ENCODE measurements around the gene CYP19A1.

CYP19A1 gene

GRCh38 chr15:51375966-51376640 lies 37.7 kb upstream of the CYP19A1 start:
- H3K27me3 ChIP-seq (ENCODE audit: insufficient read depth, low read length): no peaks in the 10 kb centered on the region
- H3K27ac ChIP-seq (ENCODE audit: low read depth, low read length): no peak overlapping the region
- H3K9ac ChIP-seq (ENCODE audit: low read depth, low read length): no peak overlapping the region
- H3K4me1 ChIP-seq (ENCODE audit: insufficient read depth, low read length): no peaks in the 10 kb centered on the region
- no peaks in the 10 kb centered on the region for H3K36me3 ChIP-seq (ENCODE audit: insufficient read depth, low read length)
- 98% methylated on average over 3 of the region's 3 CpGs for WGBS
- no peaks in the 10 kb centered on the region for H3K9me3 ChIP-seq (ENCODE audit: insufficient read depth, low read depth, low read length)
- no peak overlapping the region for H3K4me3 ChIP-seq (ENCODE audit: low read length)

DNA sequence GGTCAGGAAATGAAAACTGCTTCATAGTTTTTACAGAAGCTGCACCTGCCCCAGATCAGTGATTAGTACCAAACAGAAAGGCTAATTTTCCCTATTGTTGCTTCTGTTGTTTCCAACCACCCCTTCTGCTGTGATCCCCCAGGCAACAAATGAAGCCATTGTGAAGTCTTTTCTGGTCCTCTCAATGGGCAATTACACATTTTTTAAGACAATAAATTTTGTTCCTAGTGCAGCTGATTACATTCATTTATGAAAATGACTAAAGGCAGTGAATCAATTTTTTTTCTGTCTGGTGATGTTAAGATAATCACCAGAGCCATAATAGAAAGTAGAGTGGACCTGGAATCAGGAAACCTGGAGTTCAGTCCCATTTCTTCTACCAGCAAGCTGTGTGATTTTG lies 35.7 kb upstream of the CYP19A1 start:
- no peaks in the 10 kb centered on the region for H3K9me3 ChIP-seq (ENCODE audit: insufficient read depth, low read depth, low read length)

GRCh38 chr15:51371266-51371665 lies 32.9 kb upstream of the CYP19A1 start:
- H3K27me3 ChIP-seq (ENCODE audit: insufficient read depth, low read length): no peaks in the 10 kb centered on the region
- H3K4me3 ChIP-seq (ENCODE audit: low read length): no peak overlapping the region
- H3K9me3 ChIP-seq (ENCODE audit: insufficient read depth, low read depth, low read length): no peaks in the 10 kb centered on the region
- H3K4me1 ChIP-seq (ENCODE audit: insufficient read depth, low read length): no peaks in the 10 kb centered on the region
- H3K27ac ChIP-seq (ENCODE audit: low read depth, low read length): no peak overlapping the region
- H3K36me3 ChIP-seq (ENCODE audit: insufficient read depth, low read length): no peaks in the 10 kb centered on the region
- H3K9ac ChIP-seq (ENCODE audit: low read depth, low read length): no peak overlapping the region
- WGBS: 100% methylated on average over 1 of the region's 1 CpG

More for the DNA sequence above, 35.7 kb upstream of the CYP19A1 start:
- Histone ChIP-seq H3K27me3 (ENCODE audit: insufficient read depth, low read length) (no peaks in the 10 kb centered on the region), H3K27ac (ENCODE audit: low read depth, low read length) (no peak overlapping the region), H3K36me3 (ENCODE audit: insufficient read depth, low read length) (no peaks in the 10 kb centered on the region), H3K9ac (ENCODE audit: low read depth, low read length) (no peak overlapping the region), H3K4me3 (ENCODE audit: low read length) (no peak overlapping the region), H3K4me1 (ENCODE audit: insufficient read depth, low read length) (no peaks in the 10 kb centered on the region)

DNA sequence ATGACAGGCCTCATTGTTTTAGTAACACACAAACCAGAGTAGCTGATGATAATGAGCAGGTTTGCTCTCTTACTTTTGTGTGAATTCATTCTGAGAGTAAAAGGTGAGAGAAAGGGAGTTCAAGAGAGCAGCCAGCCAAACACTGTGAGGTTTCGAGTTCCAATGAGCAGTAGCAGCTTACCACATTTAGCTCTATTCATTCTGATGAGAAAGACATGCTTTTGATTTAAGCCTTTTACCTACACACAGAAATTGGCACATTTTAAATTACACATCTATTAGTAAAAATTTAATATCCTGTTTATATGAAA lies 31.0 kb upstream of the CYP19A1 start:
- H3K4me1 ChIP-seq (ENCODE audit: insufficient read depth, low read length): no peaks in the 10 kb centered on the region
- H3K9me3 ChIP-seq (ENCODE audit: insufficient read depth, low read depth, low read length): no peaks in the 10 kb centered on the region
- 100% methylated on average over 1 of the region's 1 CpG for WGBS
- no peaks in the 10 kb centered on the region for H3K27me3 ChIP-seq (ENCODE audit: insufficient read depth, low read length)
- no peak overlapping the region for H3K27ac ChIP-seq (ENCODE audit: low read depth, low read length)
- H3K36me3 ChIP-seq (ENCODE audit: insufficient read depth, low read length): no peaks in the 10 kb centered on the region
- H3K4me3 ChIP-seq (ENCODE audit: low read length): no peak overlapping the region
- H3K9ac ChIP-seq (ENCODE audit: low read depth, low read length): no peak overlapping the region

- H3K9me3 ChIP-seq (ENCODE audit: insufficient read depth, low read depth, low read length): no peaks in the 10 kb centered on the region
- H3K27ac ChIP-seq (ENCODE audit: low read depth, low read length): no peak overlapping the region
- no peak overlapping the region for H3K9ac ChIP-seq (ENCODE audit: low read depth, low read length)
- H3K4me1 ChIP-seq (ENCODE audit: insufficient read depth, low read length): 0 out of 2 replicates have a peak, but pooled peaks cover under 1% of the 10 kb centered on the region
- H3K36me3 ChIP-seq (ENCODE audit: insufficient read depth, low read length): no peaks in the 10 kb centered on the region
- no peaks in the 10 kb centered on the region for H3K27me3 ChIP-seq (ENCODE audit: insufficient read depth, low read length)
- H3K4me3 ChIP-seq (ENCODE audit: low read length): no peak overlapping the region
- 90% methylated on average over 3 of the region's 3 CpGs for WGBS
Observed at GRCh38 chr15:51368751-51369450, 30.5 kb upstream of the CYP19A1 start.

DNA sequence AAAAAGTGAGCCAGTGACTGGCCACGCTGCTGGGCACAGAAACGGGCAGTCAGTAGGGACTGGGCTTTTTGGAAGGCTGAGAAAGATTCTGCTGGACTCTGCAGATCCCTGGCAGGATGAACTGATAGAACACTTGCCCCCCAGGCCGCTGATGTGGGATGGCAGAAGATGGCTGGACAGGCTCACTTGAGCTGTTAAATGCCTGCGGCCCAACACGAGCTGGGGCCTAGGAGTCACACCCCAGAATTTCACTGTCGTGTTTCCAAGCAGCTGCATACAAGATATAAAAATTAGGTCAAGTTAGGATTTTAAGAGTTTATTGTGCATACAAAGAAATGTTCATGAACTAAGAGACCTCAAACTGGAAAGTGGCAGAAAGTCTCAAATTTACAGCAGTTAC lies 29.9 kb upstream of the CYP19A1 start:
- no peak overlapping the region for H3K9ac ChIP-seq (ENCODE audit: low read depth, low read length)

GRCh38 chr15:51367322-51367976 lies 29.1 kb upstream of the CYP19A1 start:
- Histone ChIP-seq H3K36me3 (ENCODE audit: insufficient read depth, low read length) (no peaks in the 10 kb centered on the region), H3K27ac (ENCODE audit: low read depth, low read length) (no peak overlapping the region), H3K4me1 (ENCODE audit: insufficient read depth, low read length) (peaks cover 7% of the 10 kb centered on the region; the same call in 1 of the 2 replicates), H3K4me3 (ENCODE audit: low read length) (no peak overlapping the region), H3K9me3 (ENCODE audit: insufficient read depth, low read depth, low read length) (no peaks in the 10 kb centered on the region), H3K27me3 (ENCODE audit: insufficient read depth, low read length) (no peaks in the 10 kb centered on the region), H3K9ac (ENCODE audit: low read depth, low read length) (no peak overlapping the region)
- WGBS: 91% methylated on average over 10 of the region's 10 CpGs

More for the DNA sequence above, 29.9 kb upstream of the CYP19A1 start:
- Histone ChIP-seq H3K27me3 (ENCODE audit: insufficient read depth, low read length) (no peaks in the 10 kb centered on the region), H3K36me3 (ENCODE audit: insufficient read depth, low read length) (no peaks in the 10 kb centered on the region), H3K4me3 (ENCODE audit: low read length) (no peak overlapping the region), H3K9me3 (ENCODE audit: insufficient read depth, low read depth, low read length) (no peaks in the 10 kb centered on the region), H3K27ac (ENCODE audit: low read depth, low read length) (no peak overlapping the region), H3K4me1 (ENCODE audit: insufficient read depth, low read length) (peaks cover 5% of the 10 kb centered on the region; the same call in 1 of the 2 replicates)
- WGBS: 95% methylated on average over 6 of the region's 6 CpGs

GRCh38 chr15:51366920-51367319 lies 28.5 kb upstream of the CYP19A1 start:
- H3K4me3 ChIP-seq (ENCODE audit: low read length): no peak overlapping the region
- no peaks in the 10 kb centered on the region for H3K9me3 ChIP-seq (ENCODE audit: insufficient read depth, low read depth, low read length)
- WGBS: 91% methylated on average over 2 of the region's 3 CpGs
- no peak overlapping the region for H3K27ac ChIP-seq (ENCODE audit: low read depth, low read length)
- no peaks in the 10 kb centered on the region for H3K27me3 ChIP-seq (ENCODE audit: insufficient read depth, low read length)
- no peaks in the 10 kb centered on the region for H3K36me3 ChIP-seq (ENCODE audit: insufficient read depth, low read length)
- H3K4me1 ChIP-seq (ENCODE audit: insufficient read depth, low read length): peaks cover 7% of the 10 kb centered on the region; the same call in 1 of the 2 replicates
- no peak overlapping the region for H3K9ac ChIP-seq (ENCODE audit: low read depth, low read length)

GRCh38 chr15:51366071-51366470 lies 27.7 kb upstream of the CYP19A1 start:
- Histone ChIP-seq H3K36me3 (ENCODE audit: insufficient read depth, low read length) (no peaks in the 10 kb centered on the region), H3K9ac (ENCODE audit: low read depth, low read length) (no peak overlapping the region), H3K4me1 (ENCODE audit: insufficient read depth, low read length) (peaks cover 7% of the 10 kb centered on the region; the same call in 1 of the 2 replicates), H3K9me3 (ENCODE audit: insufficient read depth, low read depth, low read length) (no peaks in the 10 kb centered on the region), H3K4me3 (ENCODE audit: low read length) (no peak overlapping the region), H3K27me3 (ENCODE audit: insufficient read depth, low read length) (no peaks in the 10 kb centered on the region), H3K27ac (ENCODE audit: low read depth, low read length) (no peak overlapping the region)
- WGBS: 89% methylated on average over 5 of the region's 5 CpGs

GRCh38 chr15:51365417-51365816 lies 27.0 kb upstream of the CYP19A1 start:
- Histone ChIP-seq H3K27me3 (ENCODE audit: insufficient read depth, low read length) (no peaks in the 10 kb centered on the region), H3K4me1 (ENCODE audit: insufficient read depth, low read length) (peaks cover 7% of the 10 kb centered on the region; the same call in 1 of the 2 replicates), H3K9ac (ENCODE audit: low read depth, low read length) (no peak overlapping the region), H3K4me3 (ENCODE audit: low read length) (no peak overlapping the region), H3K36me3 (ENCODE audit: insufficient read depth, low read length) (no peaks in the 10 kb centered on the region), H3K9me3 (ENCODE audit: insufficient read depth, low read depth, low read length) (no peaks in the 10 kb centered on the region), H3K27ac (ENCODE audit: low read depth, low read length) (no peak overlapping the region)
- WGBS: 98% methylated on average over 6 of the region's 6 CpGs

GRCh38 chr15:51363383-51363782 lies 25.0 kb upstream of the CYP19A1 start:
- Histone ChIP-seq H3K27ac (ENCODE audit: low read depth, low read length) (no peak overlapping the region), H3K27me3 (ENCODE audit: insufficient read depth, low read length) (no peaks in the 10 kb centered on the region), H3K9ac (ENCODE audit: low read depth, low read length) (no peak overlapping the region), H3K36me3 (ENCODE audit: insufficient read depth, low read length) (no peaks in the 10 kb centered on the region), H3K4me3 (ENCODE audit: low read length) (no peak overlapping the region), H3K4me1 (ENCODE audit: insufficient read depth, low read length) (peaks cover 7% of the 10 kb centered on the region; the same call in 1 of the 2 replicates), H3K9me3 (ENCODE audit: insufficient read depth, low read depth, low read length) (no peaks in the 10 kb centered on the region)
- WGBS: 74% methylated on average over 5 of the region's 9 CpGs
